Upper lobe of right lung (tissue), 1 donor: ENCODE data around the gene ZFPL1. TPM values are rescaled to one million over a fixed set of nuclear protein-coding genes. Genes with fewer than 3 reads are reported as not detected.

Experiments used
- ATAC-seq: fragments of 200-7000 bp; cut with Tn5 transposase; one replicate; pipeline ENCODE4 v1.9.1; 2020; ENCODE audit warnings: mild to moderate bottlenecking, moderate library complexity
- DNase-seq: peaks from one replicate; pipeline ENCODE4 v3.0.0-alpha.2; 2020
- H3K27ac ChIP-seq: fragments of 200-600 bp; one replicate; pipeline ENCODE4 v1.8.0; 2022
- H3K27me3 ChIP-seq: fragments of 200-600 bp; one replicate; pipeline ENCODE4 v1.8.0; 2022; ENCODE audit warnings: mild to moderate bottlenecking
- H3K36me3 ChIP-seq: fragments of 200-600 bp; one replicate; pipeline ENCODE4 v1.8.0; 2022
- H3K4me1 ChIP-seq: fragments of 200-600 bp; one replicate; pipeline ENCODE4 v1.8.0; 2022
- H3K4me3 ChIP-seq: fragments of 200-600 bp; one replicate; pipeline ENCODE4 v1.8.0; 2022; ENCODE audit warnings: mild to moderate bottlenecking
- H3K9me3 ChIP-seq: fragments of 200-600 bp; one replicate; pipeline ENCODE4 v1.8.0; 2022
- CTCF ChIP-seq: fragments of 200-600 bp; IDR thresholded peaks from one replicate; pipeline ENCODE4 v1.8.0; 2022; ENCODE audit warnings: antibody characterized with exemption
- intact Hi-C: fragments of 100-400 bp; cut with DNase I; formaldehyde crosslinking; loops from one replicate; pipeline ENCODE4 v1.11.0; 2022
- total RNA-seq: library from RNA; stranded (reverse); fragmentation: NEBNext Ultra II Directional; extraction: Animal tissue kit (Norgen Biotek cat#: 25700); gene quantifications from one replicate; pipeline ENCODE4 v1.2.1, GENCODE V29; 2021
- donor health status: DM: no; HTN: yes; CAD: no; lungs with severe emphysema.

ZFPL1 gene
- total RNA-seq, 1 donor from 2014 or later: 32.1 TPM

GRCh38 chr11:65121865-65122696 lies 38.1 kb downstream of the ZFPL1 start, which contains the start of the genes FAU and MRPL49:
Gene FAU (minus strand): TSS chr11:65122134. CDS start chr11:65121813, 321 bp downstream.
Gene MRPL49 (plus strand): TSS chr11:65122321. CDS start chr11:65122347, 26 bp downstream.
- intact Hi-C loops: no loop called here
- H3K4me1 ChIP-seq: peaks cover 20% of the 10 kb centered on the region
- ATAC-seq: peak; percentile 90
- H3K27me3 ChIP-seq: no peaks in the 10 kb centered on the region
- no peaks in the 10 kb centered on the region for H3K9me3 ChIP-seq
- DNase-seq: peak; percentile 100
- H3K27ac ChIP-seq: peak within 1 kb of the TSS; percentile 93
- H3K36me3 ChIP-seq: peaks cover 64% of the 10 kb centered on the region
- no peak for TF ChIP-seq CTCF
- peak within 1 kb of the TSS; percentile 97 for H3K4me3 ChIP-seq

DNA sequence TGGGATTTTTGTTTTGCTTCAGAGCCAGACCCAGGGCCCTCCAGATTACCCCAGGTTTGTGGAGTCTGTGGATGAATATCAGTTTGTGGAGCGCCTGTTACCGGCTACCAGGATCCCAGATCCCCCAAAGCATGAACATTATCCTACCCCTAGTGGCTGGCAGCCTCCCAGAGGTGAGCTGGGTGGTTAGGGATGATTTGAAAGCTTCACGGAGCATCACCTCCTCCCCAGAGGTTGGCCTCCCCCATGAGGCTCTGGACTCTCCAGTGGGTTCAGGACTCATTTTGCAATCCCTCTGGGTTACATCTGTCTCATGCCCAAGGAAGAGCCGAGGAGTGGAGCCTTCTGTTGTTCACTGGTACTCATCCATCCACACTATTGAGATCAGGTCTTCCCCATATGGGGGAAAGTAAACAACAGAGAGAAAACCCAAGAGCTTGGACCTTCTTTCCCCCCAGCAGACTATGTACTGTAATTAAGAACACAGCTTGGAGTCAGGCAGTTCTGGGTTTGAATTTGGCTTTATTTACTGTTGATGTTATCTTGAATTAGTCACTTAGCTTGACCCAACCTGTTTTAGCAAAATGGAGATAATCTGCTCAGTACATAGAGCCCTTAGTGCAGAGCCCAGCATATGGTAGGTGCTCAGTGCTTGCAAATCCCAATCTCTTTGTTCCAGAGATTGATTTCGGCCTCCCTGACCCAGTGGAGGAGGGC lies 40.6 kb downstream of the ZFPL1 start:
- no peaks in the 10 kb centered on the region for H3K27me3 ChIP-seq
- peaks cover 16% of the 10 kb centered on the region for H3K4me1 ChIP-seq
- DNase-seq: peak; percentile 6
- TF ChIP-seq CTCF: no peak
- intact Hi-C loops: no loop called here
- no peak overlapping the region for H3K4me3 ChIP-seq
- ATAC-seq: no peak
- peaks cover 72% of the 10 kb centered on the region for H3K36me3 ChIP-seq
- H3K9me3 ChIP-seq: no peaks in the 10 kb centered on the region
- no peak overlapping the region for H3K27ac ChIP-seq

- peaks cover 16% of the 10 kb centered on the region for H3K4me1 ChIP-seq
- H3K9me3 ChIP-seq: no peaks in the 10 kb centered on the region
- H3K27ac ChIP-seq: no peak overlapping the region
- no peaks in the 10 kb centered on the region for H3K27me3 ChIP-seq
- no peak for TF ChIP-seq CTCF
- intact Hi-C loops: no loop called here
- H3K36me3 ChIP-seq: peaks cover 72% of the 10 kb centered on the region
- ATAC-seq (no peak), DNase-seq (peak; percentile 9)
- no peak overlapping the region for H3K4me3 ChIP-seq
Measured at GRCh38 chr11:65125197-65126056, 41.4 kb downstream of the ZFPL1 start.

- peaks cover 76% of the 10 kb centered on the region for H3K36me3 ChIP-seq
- no peak overlapping the region for H3K27ac ChIP-seq
- intact Hi-C loops: no loop called here
- ATAC-seq: no peak
- no peaks in the 10 kb centered on the region for H3K9me3 ChIP-seq
- no peaks in the 10 kb centered on the region for H3K27me3 ChIP-seq
- H3K4me1 ChIP-seq: peaks cover 6% of the 10 kb centered on the region
- no peak for DNase-seq
- TF ChIP-seq CTCF: no peak
- no peak overlapping the region for H3K4me3 ChIP-seq
Measured at GRCh38 chr11:65126624-65127274, 42.7 kb downstream of the ZFPL1 start.
